Right lobe of liver (tissue), 4 donors: ENCODE measurements around the gene FOLR1.

Source experiments
- POLR2A ChIP-seq: fragments of 450-650 bp; IDR thresholded peaks from one replicate; pipeline ENCODE4 v1.6.1; 2017; ENCODE audit warnings: antibody characterized with exemption, mild to moderate bottlenecking
- TF ChIP-seq, protein P1 (sequence below), 4 donors: fragments of 200-600 bp in 3 of 4; fragments of 450-650 bp in 1 of 4; IDR thresholded peaks; one replicate each; pipeline versions ENCODE4 v1.5.1 to v1.8.0; 2016 to 2022; ENCODE audit warnings: antibody characterized with exemption in 4 of 4, mild to moderate bottlenecking in 2 of 4
- donor health status: DM: no; HTN: no; CAD: no.
- donor health status: DM: no; HTN: no; CAD: no.
- donor health status: DM: no; HTN: yes; CAD: no.

DNA sequence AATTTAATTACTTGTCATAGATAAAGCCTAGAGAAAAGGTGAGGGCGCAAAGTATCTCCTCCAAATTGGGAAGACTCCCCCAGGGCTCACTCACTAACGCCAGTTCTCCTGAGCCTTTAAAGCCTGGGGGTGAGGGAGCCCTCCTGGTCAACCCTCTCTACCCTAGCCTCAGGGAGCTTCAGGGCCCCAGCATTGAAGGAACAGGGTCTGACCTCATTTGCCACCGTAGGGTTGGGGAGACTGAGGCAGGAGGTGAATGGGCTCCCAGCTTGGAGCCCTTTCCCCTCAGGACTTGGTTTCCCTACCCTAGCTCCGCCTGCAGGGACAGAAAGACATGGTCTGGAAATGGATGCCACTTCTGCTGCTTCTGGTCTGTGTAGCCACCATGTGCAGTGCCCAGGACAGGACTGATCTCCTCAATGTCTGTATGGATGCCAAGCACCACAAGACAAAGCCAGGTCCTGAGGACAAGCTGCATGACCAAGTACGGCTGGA, 26.4 kb downstream of the FOLR1 start:
- TF ChIP-seq, protein P1, sequence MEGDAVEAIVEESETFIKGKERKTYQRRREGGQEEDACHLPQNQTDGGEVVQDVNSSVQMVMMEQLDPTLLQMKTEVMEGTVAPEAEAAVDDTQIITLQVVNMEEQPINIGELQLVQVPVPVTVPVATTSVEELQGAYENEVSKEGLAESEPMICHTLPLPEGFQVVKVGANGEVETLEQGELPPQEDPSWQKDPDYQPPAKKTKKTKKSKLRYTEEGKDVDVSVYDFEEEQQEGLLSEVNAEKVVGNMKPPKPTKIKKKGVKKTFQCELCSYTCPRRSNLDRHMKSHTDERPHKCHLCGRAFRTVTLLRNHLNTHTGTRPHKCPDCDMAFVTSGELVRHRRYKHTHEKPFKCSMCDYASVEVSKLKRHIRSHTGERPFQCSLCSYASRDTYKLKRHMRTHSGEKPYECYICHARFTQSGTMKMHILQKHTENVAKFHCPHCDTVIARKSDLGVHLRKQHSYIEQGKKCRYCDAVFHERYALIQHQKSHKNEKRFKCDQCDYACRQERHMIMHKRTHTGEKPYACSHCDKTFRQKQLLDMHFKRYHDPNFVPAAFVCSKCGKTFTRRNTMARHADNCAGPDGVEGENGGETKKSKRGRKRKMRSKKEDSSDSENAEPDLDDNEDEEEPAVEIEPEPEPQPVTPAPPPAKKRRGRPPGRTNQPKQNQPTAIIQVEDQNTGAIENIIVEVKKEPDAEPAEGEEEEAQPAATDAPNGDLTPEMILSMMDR (IDR thresholded peaks at IDR 0.05) = no peak
- TF ChIP-seq POLR2A = no peak
